Omental fat pad (tissue), 4 donors: ENCODE results near the gene TSSK2. TPM values are rescaled to one million over a fixed set of nuclear protein-coding genes. Genes with fewer than 3 reads are reported as not detected.

Experiments
- ATAC-seq: fragments of 150-250 bp; one replicate; pipeline ENCODE4 v1.9.1; 2016; ENCODE audit warnings: mild to moderate bottlenecking, moderate library complexity; ENCODE audit not compliant: low FRiP score
- DNase-seq: peaks from one replicate; pipeline ENCODE4 v3.0.0-alpha.2; 2019; ENCODE audit warnings: low spot score
- CTCF ChIP-seq, 3 donors: fragments of 450-650 bp; IDR thresholded peaks; one replicate each; pipeline ENCODE4 v1.5.1; 2016 to 2017; ENCODE audit warnings: antibody characterized with exemption in 3 of 3, mild to moderate bottlenecking in 3 of 3, moderate library complexity in 2 of 3
- total RNA-seq, 4 donors: library from RNA; depleted of rRNA; stranded (reverse); fragments of >200 nt; gene quantifications; one replicate each; pipeline ENCODE4 v1.1.0, GENCODE V29; 2016

The TSSK2 gene
- total RNA-seq, 4 donors from 2014 or later: 0.79 TPM; not detected in 3

- DNase-seq (no peak), ATAC-seq (no peak)
- TF ChIP-seq CTCF (IDR thresholded peaks at IDR 0.05): no peak
These were observed 35.3 kb downstream of the TSSK2 start for GRCh38 chr22:19166421-19166820.

GRCh38 chr22:19167106-19167869 is 36.2 kb downstream of the TSSK2 start:
- TF ChIP-seq CTCF (IDR thresholded peaks at IDR 0.05): no peak
- no peak for DNase-seq
- no peak for ATAC-seq

GRCh38 chr22:19168088-19168890 is 37.2 kb downstream of the TSSK2 start:
- no peak for TF ChIP-seq CTCF (IDR thresholded peaks at IDR 0.05)
- no peak for ATAC-seq
- DNase-seq: no peak

- ATAC-seq (no peak), DNase-seq (no peak)
- no peak for TF ChIP-seq CTCF (IDR thresholded peaks at IDR 0.05)
These were observed 38.2 kb downstream of the TSSK2 start for GRCh38 chr22:19169002-19169946.

GRCh38 chr22:19169947-19170318 is 38.8 kb downstream of the TSSK2 start:
- no peak for ATAC-seq
- no peak for DNase-seq
- TF ChIP-seq CTCF (IDR thresholded peaks at IDR 0.05): no peak

- no peak for TF ChIP-seq CTCF (IDR thresholded peaks at IDR 0.05)
- no peak for ATAC-seq
- DNase-seq: no peak
These were observed 41.3 kb downstream of the TSSK2 start for GRCh38 chr22:19172213-19173046.
